Dermis blood vessel endothelial cell (primary cell): Measurements from ENCODE around the gene NTN4. TPM values are rescaled to one million over a fixed set of nuclear protein-coding genes. Genes with fewer than 3 reads are reported as not detected.
"Not testable (repeated sequence)": the region's sequence is repeated elsewhere in the genome, so short reads cannot be mapped to it uniquely, and the experiment has no call there.

Source experiments
- DNase-seq: peaks from one replicate; pipeline ENCODE4 v3.0.0; 2010
- total RNA-seq: library from RNA; depleted of rRNA; stranded (reverse); fragments of >200 nt; gene quantifications from 2 replicates; pipeline ENCODE4 v1.2.3, GENCODE V29; 2014

Gene NTN4
- total RNA-seq, 1 donor from 2014 or later, result 711 TPM

DNA sequence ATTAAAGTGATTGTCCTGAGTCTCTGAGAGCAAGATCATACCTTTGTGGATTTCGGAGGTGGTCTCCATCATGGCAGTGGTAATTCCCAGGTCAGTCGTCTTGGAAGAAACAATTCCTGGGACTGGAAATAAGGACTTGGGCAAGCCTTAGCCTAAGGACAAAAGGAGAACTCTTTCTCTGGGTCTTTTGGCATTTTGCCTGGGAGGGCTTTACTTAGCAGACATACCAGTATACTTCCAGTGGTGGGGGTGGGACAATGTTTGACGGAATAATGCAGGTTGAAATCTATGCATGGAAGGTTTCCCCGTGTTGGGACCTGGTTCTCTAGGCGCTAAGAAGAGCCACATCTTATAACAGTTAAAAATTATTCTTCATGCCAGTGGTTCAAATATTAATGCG, 168.8 kb downstream of the NTN4 start:
- DNase-seq, result no peak

DNA sequence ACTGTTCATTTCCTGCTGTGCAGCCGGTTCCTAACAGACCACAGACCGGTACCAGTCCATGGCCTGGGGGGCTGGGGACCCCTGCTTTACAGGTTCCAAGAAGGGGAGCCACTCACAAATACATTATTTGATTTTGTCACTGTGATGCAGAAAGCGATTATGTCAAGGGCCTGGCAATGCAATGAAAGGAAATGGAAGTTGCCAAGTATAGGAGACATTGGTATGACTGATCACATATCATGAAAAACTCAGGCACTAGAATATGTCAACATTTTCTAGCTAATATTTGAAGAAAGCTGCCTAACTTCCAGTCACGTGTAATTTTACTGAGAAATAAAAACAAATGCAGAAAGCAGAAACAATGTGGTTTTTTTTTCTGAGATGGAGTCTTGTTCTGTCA, 170.4 kb downstream of the NTN4 start:
- peak; percentile 47 for DNase-seq

DNA sequence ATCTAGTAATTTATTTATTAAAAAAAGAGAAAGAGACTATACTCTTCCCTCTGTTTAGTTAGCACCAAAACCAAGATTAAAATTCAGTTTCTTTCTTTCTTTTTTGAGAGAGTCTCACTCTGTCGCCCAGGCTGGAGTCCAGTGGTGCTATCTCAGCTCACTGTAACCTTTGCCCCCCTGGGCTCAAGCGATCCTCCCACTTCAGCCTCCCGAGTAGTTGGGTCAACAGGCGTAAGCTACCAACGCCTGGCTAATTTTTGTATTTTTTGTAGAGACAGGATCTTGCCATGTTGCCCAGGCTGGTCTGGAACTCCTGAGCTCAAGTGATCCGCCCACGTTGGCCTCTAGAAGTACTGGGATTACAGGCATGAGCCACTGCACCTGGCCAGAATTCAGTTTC, 174.1 kb downstream of the NTN4 start:
- not testable (repeated sequence) for DNase-seq

DNA sequence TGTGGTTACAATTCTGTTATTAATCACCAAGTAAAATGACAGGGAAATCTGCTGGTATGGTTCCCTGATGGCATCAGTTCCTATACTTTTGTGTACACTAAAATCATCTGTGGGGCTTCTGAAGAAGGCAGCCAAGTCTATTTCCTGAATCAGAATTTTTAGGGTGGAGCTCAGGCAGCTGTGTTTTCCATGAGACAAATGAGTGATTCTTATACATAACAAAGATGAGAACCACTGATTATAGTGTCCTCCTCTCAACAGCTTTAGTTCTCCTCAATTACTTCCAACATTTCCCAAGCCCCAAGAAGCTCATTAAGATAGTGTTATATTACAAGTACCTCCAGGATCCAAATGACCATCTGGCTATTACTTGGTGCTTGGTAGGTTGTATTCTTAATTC, 174.8 kb downstream of the NTN4 start:
- DNase-seq, result peak; percentile 91

DNA sequence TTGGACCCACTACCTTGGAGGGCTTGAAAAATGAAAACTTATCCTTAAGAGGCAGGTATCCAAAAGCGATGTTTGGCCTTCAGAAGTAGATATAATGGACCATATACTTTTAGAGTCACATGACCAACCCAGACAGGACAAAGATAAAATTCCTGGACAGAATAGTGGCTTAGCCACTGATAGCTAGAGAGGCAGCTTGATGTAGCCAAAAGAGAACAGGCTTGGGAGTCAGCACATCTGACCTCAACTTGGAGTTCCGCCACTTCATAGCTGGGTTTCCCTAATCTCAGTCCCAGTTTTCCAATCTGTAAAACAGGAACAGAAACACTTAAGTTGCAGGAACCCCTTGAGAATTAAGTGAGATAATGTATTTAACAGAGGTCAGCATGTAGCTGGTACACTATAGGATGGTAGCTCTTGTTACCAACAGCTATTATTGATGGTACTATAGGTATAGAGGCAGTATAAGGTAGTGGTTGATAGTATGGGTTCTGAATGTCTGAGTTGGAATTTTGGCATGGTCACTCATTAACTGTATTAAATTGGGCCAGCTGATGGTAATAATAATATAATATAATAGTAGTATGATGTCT, 176.1 kb downstream of the NTN4 start:
- DNase-seq, result no peak

DNA sequence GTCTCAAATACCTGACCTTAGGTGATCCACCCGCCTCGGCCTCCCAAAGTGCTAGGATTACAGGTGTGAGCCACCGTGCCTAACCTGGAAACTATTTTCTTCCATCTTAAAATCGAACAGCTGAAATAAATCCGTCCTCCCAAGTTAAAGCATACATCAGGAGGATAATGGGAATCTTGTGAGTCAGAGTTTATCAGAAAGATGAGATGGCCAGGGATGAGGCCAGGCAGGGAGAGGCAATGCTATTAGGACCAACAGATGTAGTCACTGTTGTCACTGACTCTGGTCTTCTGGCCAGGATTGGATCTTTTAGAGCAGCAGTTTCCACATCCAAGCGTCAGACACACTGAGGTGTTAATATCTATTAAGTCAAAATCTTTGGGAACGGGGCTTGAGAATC, 177.5 kb downstream of the NTN4 start:
- no peak for DNase-seq

DNA sequence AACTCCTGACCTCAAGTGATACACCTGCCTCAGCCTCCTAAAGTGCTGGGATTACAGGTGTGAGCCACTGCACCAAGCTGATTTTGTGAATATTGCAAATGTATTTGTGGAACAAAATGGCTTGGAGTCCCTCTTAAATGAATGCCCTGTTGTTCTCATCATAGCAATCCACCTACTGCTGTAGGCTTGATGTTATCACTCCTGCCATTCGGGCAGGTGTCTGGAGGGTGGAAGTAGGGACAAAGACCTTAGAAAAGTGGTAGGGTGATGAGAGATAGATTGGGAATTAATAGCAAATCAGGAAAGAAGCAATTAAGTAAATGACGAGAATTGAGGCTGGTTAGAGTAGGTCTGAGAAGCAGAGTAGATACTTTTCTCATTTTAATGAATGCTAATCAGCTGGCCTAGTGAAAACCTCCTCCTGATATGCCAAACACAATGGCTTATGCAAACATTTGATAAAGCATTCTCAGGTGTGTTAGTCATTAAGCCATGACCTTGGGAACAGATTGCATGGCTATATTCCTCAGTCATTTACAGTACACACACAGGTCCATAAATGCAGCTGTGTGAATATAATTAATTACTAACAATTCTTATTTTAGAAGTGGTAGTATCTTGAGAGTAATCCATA, 178.8 kb downstream of the NTN4 start:
- peak; percentile 78 for DNase-seq

DNA sequence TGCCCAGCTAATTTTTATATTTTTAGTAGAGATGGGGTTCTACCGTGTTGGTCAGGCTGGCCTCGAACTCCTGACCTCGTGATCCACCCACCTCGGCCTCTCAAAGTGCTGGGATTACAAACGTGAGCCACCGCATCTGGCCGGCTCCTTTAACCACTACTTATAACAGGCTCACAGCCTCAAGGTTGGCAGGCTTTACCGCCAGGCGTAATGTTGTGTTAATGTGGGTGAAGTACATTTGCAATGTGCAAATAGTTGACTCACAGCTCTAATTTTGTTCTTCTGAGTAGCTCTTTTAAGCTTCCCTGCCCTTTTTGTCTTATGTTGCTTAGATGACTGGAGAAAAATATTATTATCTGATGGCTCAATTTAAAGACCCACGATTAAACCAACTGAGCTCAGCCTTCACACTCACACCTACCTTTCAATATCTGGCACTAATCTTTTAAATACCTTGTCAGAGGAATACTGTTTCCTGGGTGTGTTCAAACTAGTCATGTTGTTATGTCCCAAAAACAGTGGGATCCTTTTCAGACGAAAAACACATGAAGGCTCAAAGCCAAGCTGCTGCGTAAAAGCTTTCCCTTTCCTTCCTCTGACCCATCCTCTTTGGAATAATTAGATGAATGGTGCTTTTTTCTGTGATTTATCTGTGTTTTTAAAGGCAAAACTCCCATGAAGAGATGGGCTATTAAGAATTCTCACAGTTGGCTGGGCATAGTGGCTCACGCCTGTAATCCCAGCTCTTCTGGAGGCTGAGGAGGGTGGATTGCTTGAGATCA, 182.1 kb downstream of the NTN4 start:
- peak; percentile 88 for DNase-seq

Other genes starting within 250 kb of the NTN4 start
- 3.4 and 5.4 TPM in 2 replicates for gene USP44, start 239.3 kb downstream of the NTN4 start, total RNA-seq
- gene SNRPF, start 68.2 kb upstream of the NTN4 start, total RNA-seq, result 14.5 and 15.4 TPM in 2 replicates
- not detected in 2 replicates for gene CCDC38, start 151.8 kb upstream of the NTN4 start, total RNA-seq
- 0.28 TPM in 1 of 2 replicates, not detected in the other for gene AMDHD1, start 152.6 kb upstream of the NTN4 start, total RNA-seq
- gene HAL, start 205.6 kb upstream of the NTN4 start, total RNA-seq, result 0.14 and 0.17 TPM in 2 replicates
- gene LTA4H, start 244.8 kb upstream of the NTN4 start, total RNA-seq, result 111 and 137 TPM in 2 replicates